IMR-90 (cell line): ENCODE results near the gene OST4. TPM values are rescaled to one million over a fixed set of nuclear protein-coding genes. Genes with fewer than 3 reads are reported as not detected.

Source experiments
- ATAC-seq: fragments of 200-7000 bp; cut with Tn5 transposase; 2 replicates; pipeline ENCODE4 v1.9.1; 2020; ENCODE audit warnings: low read depth, mild to moderate bottlenecking, moderate library complexity
- BruUV-seq: library from RNA; stranded (reverse); fragments of 400-500 nt; replicated peaks from 2 replicates; lab custom pipeline; 2021; lab: Mats Ljungman, UMichigan
- CTCF ChIA-PET: fragments of 300-600 bp; formaldehyde crosslinking; extraction: SDS; loops from one replicate; lab custom pipeline; 2021; ENCODE audit warnings: antibody characterized with exemption; lab: Yijun Ruan, JAX
- POLR2A ChIA-PET: fragments of 300-600 bp; sonication (Branson Sonifier 250); formaldehyde crosslinking; loops from one replicate; lab custom pipeline; 2022; ENCODE audit warnings: antibody characterized with exemption; ENCODE audit not compliant: unreplicated experiment; lab: Charles Lee
- DNase-seq: peaks from one replicate; pipeline ENCODE4 v3.0.0; 2013
- H2AFZ ChIP-seq: replicated peaks from 2 replicates; pipeline ENCODE3; 2013; ENCODE audit warnings: low read length, mild to moderate bottlenecking; ENCODE audit not compliant: poor library complexity
- H2AK5ac ChIP-seq: 2 replicates; pipeline ENCODE4 v1.6.1; 2013; ENCODE audit warnings: low read depth, low read length, inconsistent platforms
- H2AK9ac ChIP-seq: replicated peaks from 2 replicates; pipeline ENCODE3; 2013; ENCODE audit warnings: mild to moderate bottlenecking, low read depth, low read length, moderate library complexity; ENCODE audit not compliant: poor library complexity
- H2BK120ac ChIP-seq: 2 replicates; pipeline ENCODE4 v1.6.1; 2013; ENCODE audit warnings: low read depth, low read length, inconsistent platforms
- H2BK15ac ChIP-seq: 3 replicates; pipeline ENCODE4 v1.6.1; 2013; ENCODE audit warnings: low read depth, low read length, inconsistent platforms
- H2BK20ac ChIP-seq: 2 replicates; pipeline ENCODE4 v1.6.1; 2013; ENCODE audit warnings: low read depth, mild to moderate bottlenecking, inconsistent platforms, low read length, moderate library complexity
- H2BK5ac ChIP-seq: 2 replicates; pipeline ENCODE4 v1.6.1; 2013; ENCODE audit warnings: mild to moderate bottlenecking, low read depth, low read length, inconsistent platforms; ENCODE audit not compliant: poor library complexity, severe bottlenecking
- H3K14ac ChIP-seq: replicated peaks from 2 replicates; pipeline ENCODE4 v1.6.1; 2013; ENCODE audit warnings: low read depth, low read length, inconsistent platforms
- H3K18ac ChIP-seq: 2 replicates; pipeline ENCODE4 v1.6.1; 2013; ENCODE audit warnings: low read depth, low read length, control low read depth
- H3K23ac ChIP-seq: 2 replicates; pipeline ENCODE4 v1.6.1; 2013; ENCODE audit warnings: low read depth, low read length, inconsistent platforms
- H3K27ac ChIP-seq: 2 replicates; pipeline ENCODE4 v1.5.1; 2013; ENCODE audit warnings: mild to moderate bottlenecking, control low read depth, low read length; ENCODE audit not compliant: insufficient read depth
- H3K27me3 ChIP-seq: 2 replicates; pipeline ENCODE4 v1.6.1; 2013; ENCODE audit warnings: low read length; ENCODE audit not compliant: control insufficient read depth, insufficient read depth
- H3K36me3 ChIP-seq: 2 replicates; pipeline ENCODE4 v1.6.1; 2013; ENCODE audit warnings: low read length, mixed read lengths; ENCODE audit not compliant: control insufficient read depth, insufficient read depth
- H3K4ac ChIP-seq: 2 replicates; pipeline ENCODE4 v1.6.1; 2013; ENCODE audit warnings: low read depth, low read length, inconsistent platforms
- H3K4me1 ChIP-seq: 2 replicates; pipeline ENCODE4 v1.6.1; 2013; ENCODE audit warnings: low read length, mixed read lengths; ENCODE audit not compliant: control insufficient read depth, insufficient read depth
- H3K4me2 ChIP-seq: 2 replicates; pipeline ENCODE4 v1.6.1; 2013; ENCODE audit warnings: low read depth, mild to moderate bottlenecking, control low read depth, low read length, moderate library complexity
- H3K4me3 ChIP-seq: 2 replicates; pipeline ENCODE4 v1.5.1; 2013; ENCODE audit warnings: low read depth, mild to moderate bottlenecking, control low read depth, low read length, moderate library complexity; ENCODE audit not compliant: insufficient read depth
- H3K56ac ChIP-seq: 2 replicates; pipeline ENCODE4 v1.6.1; 2013; ENCODE audit warnings: low read length, inconsistent platforms; ENCODE audit not compliant: insufficient read depth; ENCODE audit errors: extremely low read depth
- H3K79me1 ChIP-seq, 2 experiments: 2 replicates each; pipeline ENCODE4 v1.6.1; 2013; ENCODE audit warnings: low read length in 2 of 2, inconsistent platforms in 1 of 2, low read depth in 1 of 2
- H3K9ac ChIP-seq: 2 replicates; pipeline ENCODE4 v1.6.1; 2013; ENCODE audit warnings: low read depth, low read length, control low read depth
- H3K9me1 ChIP-seq: 2 replicates; pipeline ENCODE4 v1.6.1; 2013; ENCODE audit warnings: low read length, inconsistent platforms; ENCODE audit not compliant: insufficient read depth
- H3K9me3 ChIP-seq: 2 replicates; pipeline ENCODE4 v1.6.1; 2013; ENCODE audit warnings: low read length; ENCODE audit not compliant: control insufficient read depth, insufficient read depth
- H4K20me1 ChIP-seq: 2 replicates; pipeline ENCODE4 v1.6.1; 2013; ENCODE audit warnings: low read length, inconsistent platforms; ENCODE audit not compliant: insufficient read depth
- H4K5ac ChIP-seq: 2 replicates; pipeline ENCODE4 v1.6.1; 2013; ENCODE audit warnings: mild to moderate bottlenecking, low read depth, low read length, control low read depth
- H4K8ac ChIP-seq, 2 experiments: 2 replicates each; pipeline ENCODE4 v1.6.1; 2013; ENCODE audit warnings: low read depth in 2 of 2, low read length in 2 of 2, control low read depth in 1 of 2, inconsistent platforms in 1 of 2
- H4K91ac ChIP-seq: 2 replicates; pipeline ENCODE4 v1.6.1; 2013; ENCODE audit warnings: low read depth, low read length, inconsistent platforms; ENCODE audit not compliant: insufficient read depth
- RCOR1 ChIP-seq: IDR thresholded peaks from 2 replicates; pipeline ENCODE4 v1.6.1; 2012; ENCODE audit warnings: mild to moderate bottlenecking, low read length, improper control_type of control experiment; ENCODE audit not compliant: insufficient replicate concordance
- WGBS, 2 experiments: methylation state at CpG; one replicate each; pipeline versions ENCODE4 v1.1.5 to v1.1.7; 2013; ENCODE audit warnings: missing lambda C conversion rate in 2 of 2; ENCODE audit not compliant: insufficient read length in 1 of 2; ENCODE audit errors: extremely low coverage in 2 of 2; 5-methylcytosine and 5-hydroxymethylcytosine counted together
- dilution Hi-C: fragments of 300-500 bp; cut with HindIII; formaldehyde crosslinking; loops from one replicate; pipeline ENCODE4 v1.14.3; 2018; ENCODE audit warnings: low sequenced_read_pairs; ENCODE audit not compliant: unreplicated experiment
- in situ Hi-C: fragments of 300-500 bp; cut with MboI; formaldehyde crosslinking; loops from 3 replicates; pipeline ENCODE4 v1.14.3; 2019; ENCODE audit warnings: low sequenced_read_pairs, inconsistent platforms, mixed read lengths
- intact Hi-C: fragments of 100-400 bp; cut with micrococcal nuclease; formaldehyde crosslinking; loops from 2 replicates; pipeline ENCODE4 v1.10.0; 2022
- polyA plus RNA-seq, 3 experiments: library from polyadenylated mRNA; depleted of rRNA; stranded (reverse); fragments of >200 nt; gene quantifications; 2 replicates each; pipeline ENCODE4 v1.2.3, GENCODE V29; 2012; ENCODE audit warnings: low replicate concordance in 1 of 3
- total RNA-seq: library from RNA; depleted of rRNA; stranded (reverse); fragments of >200 nt; gene quantifications from 2 replicates; pipeline ENCODE4 v1.2.3, GENCODE V29; 2012

The OST4 gene
- total and polyA plus RNA-seq, 2 of the 4 experiments (the other 2 are of a cell fraction), result 386 to 806 TPM

DNA sequence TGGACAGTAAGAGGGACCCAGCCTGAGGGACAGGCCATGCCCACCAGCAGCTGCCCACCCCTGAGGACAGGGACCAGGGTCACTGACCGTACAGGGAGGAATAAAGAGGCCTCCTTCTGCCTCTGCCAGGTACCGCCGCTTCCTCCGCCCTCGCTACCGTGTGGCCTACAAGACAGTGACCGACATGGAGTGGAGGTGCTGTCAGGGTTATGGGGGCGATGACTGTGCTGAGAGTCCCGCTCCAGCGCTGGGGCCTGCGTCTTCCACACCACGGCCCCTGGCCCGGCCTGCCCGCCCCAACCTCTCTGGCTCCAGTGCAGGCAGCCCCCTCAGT lies 9.1 kb upstream of the OST4 start:
- in situ Hi-C loops (no loop called here), dilution Hi-C loops (no loop called here), intact Hi-C loops (no loop called here)
- Histone ChIP-seq H3K9me1 (peaks cover 7% of the 10 kb centered on the region; the same call in 1 of the 2 replicates), H3K4ac (peak overlapping the region; percentile 89), H2BK120ac (0 out of 2 replicates have a peak overlapping the region, but pooled peaks have one; percentile 36), H4K20me1 (peaks cover 14% of the 10 kb centered on the region), H3K4me1 (peaks cover 19% of the 10 kb centered on the region), H4K91ac (peak overlapping the region; percentile 80), H3K18ac (no peak overlapping the region), H4K8ac (peak overlapping the region in 1 of 2 experiments; percentile 92; a peak in 2 of 4 replicates), H2BK20ac (no peak overlapping the region), H3K79me1 (peaks cover 3 to 57% of the 10 kb centered on the region in 2 experiments; a peak in 3 of 4 replicates), H2AK5ac (peak overlapping the region; percentile 89), H3K14ac (peak overlapping the region; percentile 82), H3K9me3 (no peaks in the 10 kb centered on the region), H2BK15ac (peak overlapping the region; percentile 57; the same call in 1 of the 3 replicates), H3K27ac (peak overlapping the region; percentile 98), H3K36me3 (peaks cover 29% of the 10 kb centered on the region; the same call in 1 of the 2 replicates), H3K4me2 (peak overlapping the region; percentile 98), H2AFZ (peak overlapping the region; percentile 88), H2BK5ac (peak overlapping the region; percentile 91), H3K23ac (peak overlapping the region; percentile 86), H4K5ac (peak overlapping the region; percentile 2; the same call in 1 of the 2 replicates), H3K27me3 (no peaks in the 10 kb centered on the region), H2AK9ac (peak overlapping the region; percentile 94), H3K56ac (0 out of 2 replicates have a peak overlapping the region, but pooled peaks have one; percentile 78), H3K9ac (peak overlapping the region; percentile 97; the same call in 1 of the 2 replicates), H3K4me3 (peak overlapping the region; percentile 82)
- WGBS, 2 experiments, result 78% methylated on average over 4 of the region's 14 CpGs; no CpG with 5 or more reads in 1 of the 2 experiments
- ATAC-seq (no peak), DNase-seq (no peak)
- POLR2A ChIA-PET, result interaction anchor here (0.6 to 1.0 kb wide), 3 partner anchors 8 to 28 kb away, joined by 3 to 4 read pairs (median 3); partner anchors contain the start of gene OST4
- BruUV-seq, result no TSS peak
- no peak for TF ChIP-seq RCOR1
- CTCF ChIA-PET, result interaction anchor here (0.9 to 1.3 kb wide), 3 partner anchors 10 to 30 kb away, joined by 3 to 4 read pairs (median 3); no protein-coding TSS in a partner anchor
